Lower lobe of right lung (tissue), 2 donors: Measurements from ENCODE around the gene SMAD7. TPM values are rescaled to one million over a fixed set of nuclear protein-coding genes. Genes with fewer than 3 reads are reported as not detected.

Experiments
- ATAC-seq, 2 donors: fragments of 200-7000 bp; cut with Tn5 transposase; one replicate each; pipeline ENCODE4 v1.9.1; 2020 to 2022; ENCODE audit warnings: mild to moderate bottlenecking in 2 of 2, moderate library complexity in 2 of 2
- DNase-seq: peaks from one replicate; pipeline ENCODE4 v3.0.0-alpha.2; 2020
- H3K27ac ChIP-seq: fragments of 200-600 bp; one replicate; pipeline ENCODE4 v1.8.0; 2022
- H3K27me3 ChIP-seq: fragments of 200-600 bp; one replicate; pipeline ENCODE4 v1.8.0; 2022; ENCODE audit warnings: low read depth
- H3K36me3 ChIP-seq: fragments of 200-600 bp; one replicate; pipeline ENCODE4 v1.8.0; 2022; ENCODE audit warnings: mild to moderate bottlenecking
- H3K4me1 ChIP-seq: fragments of 200-600 bp; one replicate; pipeline ENCODE4 v1.8.0; 2022
- H3K4me3 ChIP-seq: fragments of 200-600 bp; one replicate; pipeline ENCODE4 v1.8.0; 2022; ENCODE audit warnings: mild to moderate bottlenecking
- H3K9me3 ChIP-seq: fragments of 200-600 bp; one replicate; pipeline ENCODE4 v1.8.0; 2022
- intact Hi-C: fragments of 100-400 bp; cut with DNase I; formaldehyde crosslinking; loops from one replicate; pipeline ENCODE4 v1.11.0; 2022
- total RNA-seq: library from RNA; stranded (reverse); fragmentation: NEBNext Ultra II Directional; extraction: Animal tissue kit (Norgen Biotek cat#: 25700); gene quantifications from one replicate; pipeline ENCODE4 v1.2.1, GENCODE V29; 2021
- TF ChIP-seq, protein P1 (sequence below): fragments of 200-600 bp; IDR thresholded peaks from one replicate; pipeline ENCODE4 v1.8.0; 2022; ENCODE audit warnings: antibody characterized with exemption, mild to moderate bottlenecking
- donor health status: DM: no; HTN: yes; CAD: no; lungs with severe emphysema.

Gene SMAD7
- total RNA-seq, 1 donor from 2014 or later, result 63.4 TPM

DNA sequence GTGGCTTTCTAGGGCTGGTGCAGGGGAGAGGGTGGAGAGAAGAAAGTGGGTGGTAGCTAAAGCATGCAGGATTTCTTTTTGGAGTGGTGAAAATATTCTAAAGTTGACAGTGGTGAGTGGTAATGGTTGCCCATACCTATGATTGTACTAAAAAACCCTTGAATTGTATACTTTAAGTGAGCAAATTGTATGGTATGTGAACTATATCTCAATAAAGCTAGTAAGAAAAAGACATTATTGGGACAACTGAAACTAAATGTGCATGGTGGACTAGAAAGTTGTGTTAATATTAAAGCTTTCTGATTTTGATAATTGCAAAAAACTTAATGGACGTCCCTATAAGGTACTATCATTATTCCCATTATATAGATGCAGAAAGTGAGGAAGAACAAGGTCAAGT, 50.3 kb downstream of the SMAD7 start:
- no peaks in the 10 kb centered on the region for H3K36me3 ChIP-seq
- ATAC-seq (no peak), DNase-seq (no peak)
- peaks cover 51% of the 10 kb centered on the region for H3K4me1 ChIP-seq
- H3K27ac ChIP-seq, result no peak overlapping the region
- intact Hi-C loops, result no loop called here
- TF ChIP-seq, protein P1, sequence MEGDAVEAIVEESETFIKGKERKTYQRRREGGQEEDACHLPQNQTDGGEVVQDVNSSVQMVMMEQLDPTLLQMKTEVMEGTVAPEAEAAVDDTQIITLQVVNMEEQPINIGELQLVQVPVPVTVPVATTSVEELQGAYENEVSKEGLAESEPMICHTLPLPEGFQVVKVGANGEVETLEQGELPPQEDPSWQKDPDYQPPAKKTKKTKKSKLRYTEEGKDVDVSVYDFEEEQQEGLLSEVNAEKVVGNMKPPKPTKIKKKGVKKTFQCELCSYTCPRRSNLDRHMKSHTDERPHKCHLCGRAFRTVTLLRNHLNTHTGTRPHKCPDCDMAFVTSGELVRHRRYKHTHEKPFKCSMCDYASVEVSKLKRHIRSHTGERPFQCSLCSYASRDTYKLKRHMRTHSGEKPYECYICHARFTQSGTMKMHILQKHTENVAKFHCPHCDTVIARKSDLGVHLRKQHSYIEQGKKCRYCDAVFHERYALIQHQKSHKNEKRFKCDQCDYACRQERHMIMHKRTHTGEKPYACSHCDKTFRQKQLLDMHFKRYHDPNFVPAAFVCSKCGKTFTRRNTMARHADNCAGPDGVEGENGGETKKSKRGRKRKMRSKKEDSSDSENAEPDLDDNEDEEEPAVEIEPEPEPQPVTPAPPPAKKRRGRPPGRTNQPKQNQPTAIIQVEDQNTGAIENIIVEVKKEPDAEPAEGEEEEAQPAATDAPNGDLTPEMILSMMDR, result no peak
- no peaks in the 10 kb centered on the region for H3K9me3 ChIP-seq
- H3K4me3 ChIP-seq, result no peak overlapping the region
- H3K27me3 ChIP-seq, result no peaks in the 10 kb centered on the region

DNA sequence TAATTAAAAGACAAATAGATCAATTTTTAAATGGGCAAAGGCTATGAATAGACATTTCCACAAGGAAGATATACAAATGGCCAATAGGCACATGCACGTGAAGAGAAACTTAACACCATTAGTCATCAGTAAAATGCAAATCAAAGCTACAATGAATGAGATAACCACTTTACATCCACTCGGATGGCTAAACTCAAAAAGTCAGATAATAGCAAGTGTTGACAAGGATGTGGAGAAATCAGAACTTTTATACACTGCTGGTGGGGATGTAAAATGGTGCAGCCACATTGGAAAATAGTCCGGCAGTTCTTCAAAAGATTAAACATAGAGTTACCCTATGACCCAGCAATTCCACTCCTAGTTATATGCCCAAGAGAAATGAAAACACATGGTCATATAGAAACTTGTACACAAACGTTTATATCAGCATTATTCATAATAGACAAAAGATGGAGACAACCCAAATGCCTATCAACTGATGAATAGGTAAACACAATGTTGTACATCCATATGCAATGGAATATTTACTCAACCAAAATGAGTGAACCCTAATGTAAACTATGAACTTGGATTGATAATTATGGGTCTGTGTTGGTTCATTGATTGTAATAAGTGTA, 51.1 kb downstream of the SMAD7 start:
- Histone ChIP-seq H3K36me3 (no peaks in the 10 kb centered on the region), H3K27ac (no peak overlapping the region), H3K27me3 (no peaks in the 10 kb centered on the region), H3K4me3 (no peak overlapping the region), H3K4me1 (peaks cover 51% of the 10 kb centered on the region), H3K9me3 (no peaks in the 10 kb centered on the region)
- TF ChIP-seq, protein P1, result no peak
- intact Hi-C loops, result no loop called here
- no peak for ATAC-seq
- no peak for DNase-seq

DNA sequence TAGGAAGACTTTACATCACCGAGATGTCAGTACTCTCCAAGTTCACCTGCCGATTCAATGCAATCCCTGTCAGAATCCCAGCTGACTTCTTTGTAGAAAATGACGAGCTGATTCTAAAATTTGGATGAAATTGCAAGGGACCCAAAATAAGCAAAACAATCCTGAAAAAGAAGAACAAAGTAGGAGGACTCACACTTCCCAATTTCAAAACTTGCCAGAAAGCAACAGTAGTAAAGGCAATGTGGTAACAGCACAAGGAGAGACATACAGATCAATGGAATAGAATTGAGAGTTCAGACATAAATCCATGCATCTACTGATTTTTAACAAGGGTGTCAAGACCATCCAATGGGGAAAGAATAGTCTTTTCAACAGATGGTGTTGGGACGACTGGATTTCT, 52.2 kb downstream of the SMAD7 start:
- no peak overlapping the region for H3K4me3 ChIP-seq
- intact Hi-C loops, result no loop called here
- no peaks in the 10 kb centered on the region for H3K9me3 ChIP-seq
- H3K36me3 ChIP-seq, result no peaks in the 10 kb centered on the region
- no peak for ATAC-seq
- TF ChIP-seq, protein P1, result no peak
- H3K27ac ChIP-seq, result no peak overlapping the region
- no peak for DNase-seq
- no peaks in the 10 kb centered on the region for H3K27me3 ChIP-seq
- H3K4me1 ChIP-seq, result peaks cover 54% of the 10 kb centered on the region

DNA sequence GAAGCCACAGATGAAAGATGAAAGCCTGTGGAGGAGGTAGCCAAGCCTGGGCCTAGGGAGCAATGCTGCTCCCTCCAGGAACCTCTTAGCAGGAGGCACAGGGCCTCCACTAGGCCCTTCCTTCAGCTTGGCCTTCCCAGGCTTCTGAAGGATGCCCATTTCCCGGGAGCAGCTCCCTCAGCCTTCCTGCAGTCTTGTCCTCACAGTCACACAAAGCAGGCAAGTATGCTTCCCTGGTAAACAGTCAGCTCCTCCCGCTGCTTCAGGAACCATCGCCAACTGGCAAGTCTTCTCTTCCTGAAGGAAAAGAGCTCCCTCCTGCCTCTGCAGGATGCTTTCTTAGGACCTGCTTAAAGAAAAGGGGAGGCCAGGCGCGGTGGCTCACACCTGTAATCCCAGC, 53.2 kb downstream of the SMAD7 start:
- no peak for DNase-seq
- TF ChIP-seq, protein P1, result no peak
- Histone ChIP-seq H3K9me3 (no peaks in the 10 kb centered on the region), H3K27ac (peak overlapping the region; percentile 64), H3K4me1 (peaks cover 48% of the 10 kb centered on the region), H3K4me3 (no peak overlapping the region), H3K36me3 (no peaks in the 10 kb centered on the region), H3K27me3 (no peaks in the 10 kb centered on the region)
- intact Hi-C loops, result no loop called here
- ATAC-seq, result no peak

DNA sequence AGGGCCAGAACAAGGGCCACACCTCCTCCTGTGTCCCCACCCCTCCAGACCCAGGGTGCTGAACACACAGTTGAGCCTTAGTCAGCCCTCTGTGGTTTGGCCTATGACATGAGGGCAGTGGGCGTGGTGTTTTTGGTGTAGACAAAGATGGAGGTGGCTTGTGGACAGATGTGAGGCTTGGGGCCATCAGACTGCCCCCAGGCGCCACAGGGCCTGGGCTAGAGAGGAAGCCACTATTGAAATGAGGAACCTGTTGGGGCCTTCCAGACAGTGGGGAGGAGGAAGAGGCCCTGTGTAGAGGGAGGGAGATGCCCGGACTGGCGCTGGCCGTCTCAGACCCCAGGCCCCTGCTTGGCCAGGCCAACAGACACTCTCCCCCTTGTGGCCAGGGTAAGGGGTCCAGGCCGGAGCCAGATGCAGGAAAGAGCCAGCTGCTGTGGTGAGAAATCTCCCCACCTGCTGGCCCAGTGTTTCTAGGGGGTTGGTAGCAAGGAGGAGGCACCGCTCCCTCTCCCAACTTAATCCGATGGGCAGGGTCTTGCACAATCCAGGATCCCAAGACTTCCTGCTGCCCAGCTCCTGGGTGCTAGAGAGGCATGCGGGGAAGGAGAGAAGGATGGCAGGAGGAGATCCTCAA, 53.8 kb downstream of the SMAD7 start:
- TF ChIP-seq, protein P1, result no peak
- H3K36me3 ChIP-seq, result no peaks in the 10 kb centered on the region
- intact Hi-C loops, result no loop called here
- no peak overlapping the region for H3K4me3 ChIP-seq
- H3K27me3 ChIP-seq, result no peaks in the 10 kb centered on the region
- H3K27ac ChIP-seq, result peak overlapping the region; percentile 64
- peak; percentile 80 to 93 for ATAC-seq
- H3K4me1 ChIP-seq, result peaks cover 43% of the 10 kb centered on the region
- peak; percentile 90 for DNase-seq
- H3K9me3 ChIP-seq, result no peaks in the 10 kb centered on the region
